HG03097 (cell line): ENCODE data around the gene ZNF771.
"Not testable (repeated sequence)": the region's sequence is repeated elsewhere in the genome, so short reads cannot be mapped to it uniquely, and the experiment has no call there.

ENCODE experiments used
- ATAC-seq: cut with Tn5 transposase; IDR thresholded peaks from one replicate; pipeline ENCODE4 v1.9.1; 2021; ENCODE audit not compliant: unreplicated experiment, low FRiP score

The ZNF771 gene

DNA sequence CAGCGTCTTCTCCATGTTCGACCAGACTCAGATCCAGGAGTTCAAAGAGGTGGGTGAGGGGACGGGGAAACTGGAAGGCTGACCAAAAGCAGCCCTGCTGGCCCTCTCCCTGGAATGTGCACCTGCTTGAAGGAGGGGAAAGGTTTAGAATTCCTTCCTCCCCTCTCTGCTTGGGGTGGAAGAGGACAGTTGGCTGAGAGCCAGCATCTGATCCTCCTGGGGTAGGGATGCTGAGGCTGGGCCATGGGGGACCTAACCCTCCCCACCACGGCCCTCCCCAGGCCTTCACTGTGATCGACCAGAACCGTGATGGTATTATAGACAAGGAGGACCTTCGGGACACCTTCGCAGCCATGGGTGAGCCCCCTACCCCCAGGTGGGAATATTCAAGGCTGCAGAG, 31.5 kb upstream of the ZNF771 start:
- ATAC-seq = no peak

GRCh38 chr16:30376461-30376902, 30.9 kb upstream of the ZNF771 start:
- ATAC-seq = no peak

GRCh38 chr16:30377050-30377811, 30.2 kb upstream of the ZNF771 start:
- no peak for ATAC-seq

GRCh38 chr16:30377812-30378235, 29.6 kb upstream of the ZNF771 start:
- peak; percentile 18 for ATAC-seq

- ATAC-seq = peak; percentile 75
These were observed 28.9 kb upstream of the ZNF771 start for GRCh38 chr16:30378236-30379157.

- no peak for ATAC-seq
These were observed 28.1 kb upstream of the ZNF771 start for GRCh38 chr16:30379158-30379783.

DNA sequence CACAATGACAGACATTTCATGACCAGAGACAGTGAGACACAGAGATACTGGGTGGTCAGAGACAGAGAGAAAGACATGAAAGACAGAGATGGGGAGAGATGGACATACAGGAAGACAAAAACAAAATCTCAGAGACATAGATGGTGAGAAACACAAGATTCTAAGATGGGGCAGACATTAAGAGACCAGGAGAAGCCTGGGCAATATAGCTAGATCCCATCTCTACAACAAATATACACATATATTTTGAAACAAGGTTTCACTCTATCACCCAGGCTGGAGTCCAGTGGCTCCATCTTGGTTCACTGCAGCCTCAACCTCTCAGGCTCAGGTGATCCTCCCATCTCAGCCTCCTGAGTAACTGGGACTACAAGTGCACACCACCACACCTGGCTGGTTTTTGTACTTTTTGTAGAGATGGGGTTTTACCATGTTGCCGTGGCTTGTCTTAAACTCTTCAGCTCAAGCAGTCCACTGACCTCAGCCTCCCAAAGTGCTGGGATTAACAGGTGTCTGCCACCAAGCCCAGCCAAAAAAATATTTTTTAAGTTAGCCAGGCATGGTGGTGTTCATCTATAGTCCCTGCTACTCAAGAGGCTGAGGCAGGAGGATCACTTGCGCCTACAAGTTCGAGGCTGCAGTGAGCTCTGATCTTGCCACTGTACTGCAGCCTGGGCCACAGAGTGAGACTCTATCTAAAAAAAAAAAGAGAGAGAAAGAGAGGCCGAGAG, 27.2 kb upstream of the ZNF771 start:
- no peak for ATAC-seq

DNA sequence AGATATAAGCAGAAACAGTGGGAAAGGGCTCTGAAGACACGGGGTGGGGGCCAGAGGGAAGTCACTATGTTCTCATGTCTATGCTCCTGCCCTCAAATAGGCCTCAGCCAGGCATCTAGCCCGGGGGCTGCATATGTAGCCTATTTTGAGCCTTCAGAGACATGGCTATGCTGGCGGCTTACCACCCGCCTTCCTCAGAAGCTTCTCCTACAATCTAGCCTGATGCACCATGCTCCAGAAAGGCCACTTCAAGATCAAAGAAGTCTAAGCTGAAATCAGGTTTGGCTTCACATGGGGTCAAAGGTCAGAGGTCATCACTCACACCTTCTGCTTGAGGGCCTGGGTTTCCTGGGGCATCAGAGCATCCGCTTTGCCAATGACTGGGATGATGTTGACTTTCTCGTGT, 26.6 kb upstream of the ZNF771 start:
- ATAC-seq = no peak

DNA sequence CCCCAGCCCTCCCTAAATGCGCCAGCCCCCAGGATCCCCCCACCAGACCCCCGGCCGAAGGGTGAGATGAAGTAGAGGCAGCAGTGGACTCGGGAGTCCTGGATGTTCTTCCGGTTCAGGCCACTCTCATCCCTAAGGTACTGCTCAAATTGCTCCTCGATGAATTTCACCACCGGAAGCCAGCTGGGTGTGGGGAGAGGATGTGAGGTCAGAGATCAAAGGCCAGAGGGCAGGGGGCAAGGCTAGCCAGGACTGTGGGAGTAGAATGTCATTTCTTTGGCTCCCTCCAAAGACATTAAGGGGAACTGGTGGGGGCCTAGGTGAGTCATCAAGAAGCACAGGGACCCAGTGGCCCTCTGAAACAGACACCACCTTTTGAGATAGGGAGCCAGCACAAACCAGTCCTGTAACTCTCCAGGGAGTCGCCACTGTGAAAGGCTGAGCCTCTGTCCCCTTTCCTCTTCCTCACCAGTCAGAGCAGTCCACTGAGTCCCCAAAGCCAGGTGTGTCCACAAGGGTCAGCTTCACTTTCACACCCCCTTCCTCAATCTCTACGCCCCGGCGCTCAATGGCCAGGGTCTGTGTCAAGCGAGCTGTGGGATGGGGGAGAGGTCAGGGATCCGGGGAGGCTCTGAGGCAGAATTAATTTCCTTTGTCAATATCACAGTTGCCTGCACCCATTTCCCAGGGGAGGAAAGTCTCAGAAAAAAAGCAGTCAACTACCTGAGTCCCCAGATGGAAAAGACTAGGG, 25.9 kb upstream of the ZNF771 start:
- ATAC-seq = no peak

- ATAC-seq = no peak
These were observed 25.1 kb upstream of the ZNF771 start, which contains the start of gene SEPTIN1 for GRCh38 chr16:30382111-30382881. SEPTIN1 (minus strand) TSS chr16:30382561; CDS start chr16:30382542, 19 bp downstream.

DNA sequence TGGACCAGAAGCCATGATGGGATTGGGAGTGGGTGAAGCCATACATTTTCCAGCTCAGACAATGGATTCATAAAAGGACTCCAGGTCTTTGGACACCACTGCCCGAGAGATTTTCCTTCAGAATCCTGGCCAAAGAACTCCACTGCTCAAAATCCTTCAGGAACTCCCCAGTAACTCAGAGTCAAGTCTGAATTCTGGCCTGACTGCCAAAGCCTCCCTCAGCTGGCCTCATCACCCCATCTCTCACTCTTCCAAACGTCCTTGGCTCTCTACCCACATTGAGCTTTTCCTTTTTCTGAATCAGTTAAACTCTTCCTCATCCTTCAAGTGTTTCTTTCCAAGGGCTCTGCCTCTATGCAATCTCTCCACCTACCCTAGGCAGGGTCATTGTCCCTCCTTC, 23.9 kb upstream of the ZNF771 start:
- ATAC-seq = no peak

GRCh38 chr16:30394592-30395154, 12.7 kb upstream of the ZNF771 start:
- ATAC-seq = no peak

DNA sequence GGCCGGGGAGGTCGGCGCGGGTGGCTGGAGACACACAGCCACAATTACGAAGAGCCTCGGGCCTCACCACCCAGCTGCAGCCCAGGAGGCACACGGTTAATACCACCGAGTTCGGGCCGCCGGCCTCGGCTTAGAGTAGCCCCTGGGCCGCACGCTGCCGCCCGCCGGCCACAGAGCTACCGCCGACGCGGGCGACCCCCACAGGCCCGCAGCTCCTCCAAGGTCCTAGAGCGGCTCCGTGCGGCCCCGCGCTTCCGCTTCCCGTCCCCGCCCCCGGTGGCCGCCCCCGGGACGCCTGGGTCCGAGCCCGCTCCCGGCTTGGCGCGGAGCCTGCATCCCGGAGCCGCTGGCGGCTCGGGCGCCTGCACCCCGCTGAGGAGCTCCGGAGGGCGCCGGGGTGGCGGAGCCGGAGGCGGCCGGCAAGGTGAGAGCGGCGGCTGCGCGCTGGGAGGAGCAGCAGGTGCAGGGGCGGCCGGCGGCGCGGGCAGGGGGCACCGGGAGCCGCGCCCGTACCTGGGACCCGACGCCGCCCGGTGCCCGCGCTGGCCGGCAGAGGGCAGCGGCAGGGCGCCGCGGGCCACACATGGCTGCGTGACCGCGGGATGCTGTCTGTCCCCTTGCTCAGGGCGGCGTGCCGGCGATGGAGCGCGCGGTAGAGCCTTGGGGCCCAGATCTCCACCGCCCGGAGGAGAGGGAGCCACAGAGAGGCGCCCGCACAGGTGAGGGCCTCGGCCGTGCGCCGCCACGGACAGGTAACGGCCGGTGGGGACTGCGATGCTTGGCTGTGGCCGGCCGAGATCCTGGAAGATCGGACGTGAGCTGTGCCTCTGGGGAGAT, 12.0 kb upstream of the ZNF771 start, which contains the start of gene ZNF48:
ZNF48 (plus strand) TSS at position 266 of the 837 bp plus-strand sequence; CDS start at position 641, 375 bp downstream.
- ATAC-seq = peak; percentile 45

GRCh38 chr16:30395992-30396585, 11.3 kb upstream of the ZNF771 start:
- no peak for ATAC-seq

- ATAC-seq = not testable (repeated sequence)
These were observed 10.8 kb upstream of the ZNF771 start for GRCh38 chr16:30396627-30397026.

DNA sequence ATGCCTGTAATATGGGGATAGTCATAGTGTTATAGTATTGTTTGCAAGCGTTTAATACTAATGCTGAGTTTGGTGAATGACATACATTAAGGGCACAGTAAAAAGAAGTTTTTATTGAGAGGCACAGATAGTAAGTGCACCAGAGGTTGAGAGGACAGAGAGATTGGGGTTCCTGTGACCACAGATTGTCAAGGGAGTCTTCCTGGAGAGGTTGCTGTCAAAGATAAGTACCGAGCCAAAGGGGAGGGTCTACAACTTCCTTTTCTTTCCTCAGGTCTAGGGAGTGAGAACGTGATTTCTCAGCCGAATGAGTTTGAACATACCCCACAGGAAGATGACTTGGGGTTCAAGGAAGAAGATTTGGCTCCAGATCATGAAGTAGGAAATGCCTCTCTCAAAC, 10.3 kb upstream of the ZNF771 start:
- ATAC-seq = no peak
